ENCODE results near the gene PPFIBP1. TPM values are rescaled to one million over a fixed set of nuclear protein-coding genes. Genes with fewer than 3 reads are reported as not detected.

PPFIBP1 gene
- total and polyA plus RNA-seq, 2 of the 13 experiments (the other 11 are each of a cell fraction or from before 2014, with no cell fraction given), result 16.2 to 21.8 TPM

GRCh38 chr12:27682534-27682933, 158.5 kb downstream of the PPFIBP1 start:
- H3K4me3 ChIP-seq (replicated peaks in 1 of 3; ENCODE audit: insufficient read depth in 1 of 3, low read depth in 2 of 3, low read length in 3 of 3), result no peak overlapping the region
- TF ChIP-seq ZNF780A (CRISPR knock-in tag; IDR thresholded peaks at IDR 0.05) (no peak), HMGA1 (CRISPR knock-in tag; conservative IDR thresholded peaks at IDR 0.05) (no peak), IKZF4 (CRISPR knock-in tag; IDR thresholded peaks at IDR 0.05; ENCODE audit: borderline replicate concordance, low read depth, not compliant biosample characterization) (no peak), ARID2 (CRISPR knock-in tag; IDR thresholded peaks at IDR 0.05; ENCODE audit: borderline replicate concordance) (no peak), PTBP1 (IDR thresholded peaks at IDR 0.05; ENCODE audit: low read depth, low read length, poor library complexity, severe bottlenecking) (no peak), SMC3 (IDR thresholded peaks at IDR 0.05; ENCODE audit: low read length) (no peak), ZNF224 (CRISPR knock-in tag; IDR thresholded peaks at IDR 0.05) (no peak), IRX3 (CRISPR knock-in tag; IDR thresholded peaks at IDR 0.05; ENCODE audit: borderline replicate concordance, low read depth) (no peak), ZNF569 (CRISPR knock-in tag; IDR thresholded peaks at IDR 0.05; ENCODE audit: borderline replicate concordance) (no peak), DPF2 (CRISPR knock-in tag; IDR thresholded peaks at IDR 0.05; ENCODE audit: borderline replicate concordance, low read depth) (no peak), ELF4 (CRISPR knock-in tag; IDR thresholded peaks at IDR 0.05; ENCODE audit: borderline replicate concordance) (no peak), ZNF574 (CRISPR knock-in tag; IDR thresholded peaks at IDR 0.05) (no peak), HIVEP1 (CRISPR knock-in tag; IDR thresholded peaks at IDR 0.05) (no peak), SOX6 (IDR thresholded peaks at IDR 0.05) (no peak), SOX6 (CRISPR knock-in tag; IDR thresholded peaks at IDR 0.05) (no peak), REPIN1 (CRISPR knock-in tag; IDR thresholded peaks at IDR 0.05; ENCODE audit: borderline replicate concordance, low read depth) (no peak), PRMT3 (CRISPR knock-in tag; IDR thresholded peaks at IDR 0.05; ENCODE audit: borderline replicate concordance, low read depth) (no peak)
- no peaks in the 10 kb centered on the region for H3K79me2 ChIP-seq (ENCODE audit: insufficient read depth, low read length)
- no peak overlapping the region for H3K9ac ChIP-seq (ENCODE audit: insufficient read depth, low read depth, low read length)
- H3K36me3 ChIP-seq (replicated peaks in 1 of 2; ENCODE audit: control insufficient read depth in 1 of 2, insufficient read depth in 2 of 2, low read length in 2 of 2), result peaks cover 3 to 19% of the 10 kb centered on the region in 2 experiments
- ATAC-seq (no peak), DNase-seq (ENCODE audit: low spot score) (no peak), FAIRE-seq (no peak)
- no peak overlapping the region for H2AFZ ChIP-seq (ENCODE audit: low read length)
- POLR2A ChIA-PET, result no interaction called here
- H3K4me2 ChIP-seq (ENCODE audit: low read depth, low read length), result no peak overlapping the region
- H4K20me1 ChIP-seq (ENCODE audit: insufficient read depth, low read length), result no peaks in the 10 kb centered on the region
- CTCF ChIA-PET (ENCODE audit: low intra/inter-chr PET ratio, low total read pairs), result no interaction called here
- H3K9me3 ChIP-seq (ENCODE audit: low read length), result no peaks in the 10 kb centered on the region
- in situ Hi-C loops (cut with HindIII; ENCODE audit: extremely low pct_ligation_motif_present, low pct_unique_long_range_greater_than_20kb), result no loop called here
- no peaks in the 10 kb centered on the region for H3K27me3 ChIP-seq (ENCODE audit: control insufficient read depth in 1 of 2, insufficient read depth in 2 of 2, low read length in 2 of 2)
- intact Hi-C loops (cut with micrococcal nuclease; ENCODE audit: unreplicated experiment), result no loop called here
- no peak overlapping the region for H3K27ac ChIP-seq (ENCODE audit: extremely low read length, insufficient read depth, low read length)
- WGBS (ENCODE audit: low lambda C conversion rate), result 100% methylated on average over 2 of the region's 2 CpGs
- no TSS peak for BruUV-seq (replicated peaks)
- no peaks in the 10 kb centered on the region for H3K4me1 ChIP-seq (ENCODE audit: insufficient read depth, low read length)
